HG03378 (cell line): ENCODE results near the gene BLOC1S3.

Experiments used
- ATAC-seq: cut with Tn5 transposase; IDR thresholded peaks from one replicate; pipeline ENCODE4 v1.9.1; 2021; ENCODE audit warnings: mild to moderate bottlenecking, moderate library complexity; ENCODE audit not compliant: unreplicated experiment

BLOC1S3 gene

GRCh38 chr19:45145270-45146189 lies 33.1 kb upstream of the BLOC1S3 start:
- no peak for ATAC-seq

DNA sequence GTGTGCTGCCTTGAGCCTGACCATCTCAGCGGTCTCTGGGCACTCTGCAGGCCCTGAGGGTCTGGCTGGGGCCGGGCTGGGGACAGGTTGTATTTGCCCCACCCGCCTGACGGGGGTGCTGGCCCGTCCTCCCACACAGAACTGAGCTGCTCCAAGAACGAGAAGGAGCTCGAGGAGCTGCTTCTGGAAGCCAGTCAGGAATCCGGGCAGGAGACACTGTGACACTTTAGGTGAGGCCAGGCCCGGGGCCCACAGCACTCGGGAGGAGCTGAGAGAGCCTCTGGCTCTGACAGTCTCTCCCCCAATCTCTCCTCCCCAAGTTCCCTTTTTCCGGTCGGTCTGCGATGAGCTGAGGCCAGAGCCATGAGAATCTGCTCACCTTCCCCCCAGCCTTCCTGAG lies 32.3 kb upstream of the BLOC1S3 start:
- no peak for ATAC-seq

DNA sequence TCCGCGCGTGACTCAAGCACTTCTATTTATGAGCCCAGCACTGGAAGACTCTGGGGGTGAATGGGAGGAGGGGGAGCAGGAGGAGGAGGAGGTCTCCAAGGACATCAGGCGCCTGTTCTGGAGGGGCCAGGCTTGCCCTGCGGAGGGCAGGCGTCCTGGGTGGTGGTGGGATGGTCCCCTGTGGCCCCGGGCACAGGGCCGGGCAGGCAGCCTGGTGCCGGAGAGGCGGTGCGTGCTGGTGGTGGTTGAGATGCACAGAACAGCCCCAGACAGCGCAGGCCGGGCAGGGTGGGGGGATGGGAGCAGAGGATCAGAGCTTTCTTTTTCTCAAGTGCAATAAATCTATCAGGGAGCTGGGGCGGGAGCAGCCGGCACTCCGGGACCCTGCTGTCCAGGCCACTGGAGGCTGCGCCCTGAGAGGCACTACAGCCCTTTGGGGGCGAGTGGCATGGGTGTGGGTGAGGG lies 31.8 kb upstream of the BLOC1S3 start:
- ATAC-seq = no peak

DNA sequence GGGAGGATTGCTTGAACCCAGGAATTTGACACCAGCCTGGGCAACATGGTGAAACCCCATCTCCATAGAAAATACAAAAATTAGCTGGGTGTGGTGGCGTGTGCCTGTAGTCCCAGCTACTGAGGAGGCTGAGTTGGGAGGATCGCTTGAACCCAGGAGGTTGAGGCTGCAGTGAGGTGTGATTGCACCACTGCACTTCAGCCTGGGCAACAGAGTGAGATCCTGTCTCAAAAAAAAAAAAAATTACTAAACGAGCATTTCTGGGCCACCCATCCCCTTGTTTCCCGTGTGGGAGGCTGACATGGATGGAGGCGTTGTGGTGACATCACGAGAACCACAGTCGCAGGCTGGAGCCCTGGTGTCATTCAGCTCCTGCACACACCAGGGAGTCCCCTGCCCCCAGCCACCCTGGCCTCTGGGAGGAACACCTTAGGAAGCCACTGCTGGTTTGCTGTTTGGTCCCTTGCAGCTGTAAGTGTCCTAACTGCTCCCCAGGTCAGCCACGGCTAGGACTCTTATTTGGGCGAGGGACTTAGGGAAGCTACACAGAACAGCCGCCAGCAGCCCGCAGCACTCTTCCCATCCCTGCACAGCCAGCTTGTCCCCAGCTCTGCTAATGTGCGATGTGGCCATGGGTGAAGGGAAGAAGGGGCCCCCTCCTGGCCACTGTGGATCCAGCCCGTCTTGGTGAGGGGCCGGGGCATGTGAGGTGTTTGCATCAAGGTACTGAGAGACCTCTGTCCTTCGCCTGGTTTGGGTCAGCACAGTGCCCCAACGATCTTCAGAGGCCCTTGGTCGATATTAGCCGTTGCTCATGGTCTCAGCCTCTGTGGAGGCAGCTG lies 30.5 kb upstream of the BLOC1S3 start:
- ATAC-seq = no peak

DNA sequence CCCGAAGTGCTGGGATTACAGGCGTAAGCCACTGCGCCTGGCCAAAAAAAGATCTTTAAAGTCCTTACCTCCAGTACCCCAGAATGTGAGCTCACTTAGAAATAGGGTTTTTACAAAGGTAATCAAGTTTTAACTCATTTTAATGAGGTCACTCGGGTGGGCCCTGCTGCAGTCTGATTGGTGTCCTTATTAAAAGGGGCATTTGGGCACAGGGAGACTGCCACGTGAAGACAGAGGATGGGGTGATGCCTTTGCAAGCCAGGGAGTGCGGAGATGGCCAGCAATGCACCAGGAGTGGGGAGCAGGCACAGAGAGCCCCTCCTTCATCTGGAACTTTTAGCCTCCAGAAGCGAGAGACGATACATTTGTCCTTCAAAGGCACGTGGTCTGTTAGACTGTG lies 29.5 kb upstream of the BLOC1S3 start:
- no peak for ATAC-seq

- ATAC-seq = no peak
Observed at GRCh38 chr19:45150180-45150579, 28.4 kb upstream of the BLOC1S3 start.

- ATAC-seq = no peak
Observed at GRCh38 chr19:45150751-45151281, 27.8 kb upstream of the BLOC1S3 start.

DNA sequence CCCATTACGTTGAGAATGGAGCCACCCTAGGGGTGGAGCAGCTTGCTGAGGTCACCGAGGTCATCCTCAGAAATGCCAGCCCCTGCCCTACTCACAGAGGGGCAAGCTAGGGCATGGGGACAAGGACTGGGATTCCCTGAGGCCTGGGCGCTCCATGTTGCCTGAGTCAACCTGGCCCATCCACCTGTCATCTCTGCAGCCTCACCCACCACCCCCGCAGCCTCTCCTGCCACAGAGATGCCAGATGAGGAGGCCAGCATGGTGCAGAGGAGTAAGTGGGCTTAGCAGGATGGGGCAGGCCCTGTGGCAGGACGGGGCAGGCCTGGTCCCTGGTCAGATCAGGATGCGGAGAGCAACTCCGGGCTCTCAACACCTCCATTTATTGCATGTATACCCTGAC lies 27.3 kb upstream of the BLOC1S3 start:
- no peak for ATAC-seq

DNA sequence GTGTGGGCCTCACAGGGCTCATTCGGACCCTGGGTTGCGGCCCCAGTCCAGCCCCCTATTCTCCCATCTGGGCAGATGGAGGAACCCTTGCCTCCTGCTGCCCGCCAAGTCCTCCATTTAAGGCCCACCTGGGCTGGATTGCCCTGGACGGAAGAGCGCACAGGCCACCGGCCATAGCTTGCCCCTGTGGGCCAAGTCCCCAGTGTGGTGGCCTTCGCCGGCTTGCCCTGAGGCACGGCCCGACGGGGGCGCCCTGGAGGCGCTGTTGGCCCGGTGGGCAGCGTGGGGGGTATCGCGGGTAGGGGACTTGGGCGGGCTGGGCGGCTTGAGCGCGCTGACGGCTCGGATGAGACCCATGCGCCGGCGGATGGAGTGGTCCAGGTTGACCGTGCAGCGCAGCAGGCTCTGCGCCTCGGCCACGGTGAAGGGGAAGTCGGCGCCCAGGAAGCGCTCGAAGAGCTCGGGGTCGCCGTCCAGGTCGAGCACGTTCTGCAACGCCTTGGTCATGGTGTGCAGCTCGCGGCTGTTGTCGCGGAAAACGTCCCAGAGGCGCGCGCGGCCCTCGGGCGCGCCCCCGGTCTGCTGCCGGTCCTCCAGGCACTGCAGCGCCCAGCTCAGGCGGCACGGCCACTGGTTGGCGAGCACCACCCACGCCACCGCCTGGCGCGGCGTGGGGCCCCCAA lies 26.6 kb upstream of the BLOC1S3 start:
- no peak for ATAC-seq

DNA sequence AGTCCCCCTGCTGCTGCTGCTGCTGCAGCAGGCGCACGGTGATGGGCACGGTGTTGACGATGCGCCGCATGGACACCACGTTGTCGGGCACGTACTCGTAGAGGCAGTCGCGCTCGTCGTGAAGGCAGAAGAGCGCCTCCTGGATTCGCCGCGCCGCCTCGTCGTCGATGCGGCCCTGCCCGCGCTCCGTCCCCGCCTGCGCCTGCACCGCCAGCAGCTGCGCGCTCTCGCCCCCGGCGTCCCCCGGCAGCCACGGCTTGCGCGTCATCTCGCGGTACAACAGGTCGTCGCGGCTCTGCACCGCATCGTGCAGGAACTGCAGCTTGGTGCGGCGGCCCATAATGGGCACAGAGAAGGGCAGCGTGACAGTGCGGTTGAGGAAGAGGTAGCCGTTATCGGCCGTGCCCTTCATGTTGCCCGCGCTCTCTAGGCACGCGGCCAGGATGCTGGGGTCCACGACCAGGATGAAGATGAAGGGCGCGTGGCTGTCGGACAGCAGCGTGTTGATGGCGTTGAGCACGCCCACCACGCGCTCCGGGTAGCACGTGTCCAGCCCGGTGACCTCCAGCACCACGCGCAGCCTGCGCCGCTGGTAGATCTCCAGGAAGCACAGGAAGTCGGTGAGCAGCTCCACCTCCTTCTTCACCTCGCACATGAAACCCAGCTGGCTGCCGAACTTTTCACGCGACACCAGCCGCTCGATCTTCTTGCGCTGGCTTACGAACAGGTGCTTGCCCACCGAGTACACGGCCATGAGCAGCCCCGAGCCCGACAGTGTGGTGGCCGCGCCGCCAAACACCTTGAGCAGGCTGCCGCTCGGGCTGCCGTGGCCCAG lies 25.9 kb upstream of the BLOC1S3 start:
- ATAC-seq = no peak

GRCh38 chr19:45153339-45154063 lies 25.1 kb upstream of the BLOC1S3 start:
- no peak for ATAC-seq

- ATAC-seq = no peak
Observed at GRCh38 chr19:45154064-45154827, 24.3 kb upstream of the BLOC1S3 start.

DNA sequence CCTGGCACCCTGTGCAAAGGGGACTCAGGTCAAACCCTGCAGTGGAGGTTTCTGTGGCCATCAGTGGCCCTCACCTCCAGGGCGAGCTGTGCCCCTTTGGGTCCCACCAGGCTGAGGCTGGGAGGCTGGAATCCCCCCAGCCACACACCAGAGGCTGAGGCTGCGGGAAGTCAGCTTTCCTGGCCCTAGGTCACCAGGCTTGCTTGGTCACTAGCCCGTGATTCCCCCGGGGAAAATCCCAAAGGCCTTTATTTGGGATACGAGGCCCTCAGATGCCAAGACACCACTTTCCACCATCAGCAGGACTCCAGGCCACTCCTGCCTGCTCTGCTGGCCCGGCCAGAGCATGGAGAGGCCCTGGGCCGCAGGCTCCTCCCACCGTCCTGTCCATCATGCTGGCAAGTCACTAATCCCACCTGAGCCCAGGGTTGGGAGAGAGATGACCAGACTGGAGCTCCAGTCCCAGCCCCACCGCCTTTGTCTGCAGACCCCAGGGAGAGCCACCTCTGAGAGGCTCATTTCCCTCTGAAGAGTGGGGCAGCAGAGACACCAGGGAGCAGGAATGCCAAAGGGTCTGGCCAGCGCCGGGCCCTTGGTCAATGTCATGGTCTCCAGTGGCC lies 22.5 kb upstream of the BLOC1S3 start:
- ATAC-seq = no peak

- ATAC-seq = no peak
Observed at GRCh38 chr19:45156751-45157150, 21.8 kb upstream of the BLOC1S3 start.

DNA sequence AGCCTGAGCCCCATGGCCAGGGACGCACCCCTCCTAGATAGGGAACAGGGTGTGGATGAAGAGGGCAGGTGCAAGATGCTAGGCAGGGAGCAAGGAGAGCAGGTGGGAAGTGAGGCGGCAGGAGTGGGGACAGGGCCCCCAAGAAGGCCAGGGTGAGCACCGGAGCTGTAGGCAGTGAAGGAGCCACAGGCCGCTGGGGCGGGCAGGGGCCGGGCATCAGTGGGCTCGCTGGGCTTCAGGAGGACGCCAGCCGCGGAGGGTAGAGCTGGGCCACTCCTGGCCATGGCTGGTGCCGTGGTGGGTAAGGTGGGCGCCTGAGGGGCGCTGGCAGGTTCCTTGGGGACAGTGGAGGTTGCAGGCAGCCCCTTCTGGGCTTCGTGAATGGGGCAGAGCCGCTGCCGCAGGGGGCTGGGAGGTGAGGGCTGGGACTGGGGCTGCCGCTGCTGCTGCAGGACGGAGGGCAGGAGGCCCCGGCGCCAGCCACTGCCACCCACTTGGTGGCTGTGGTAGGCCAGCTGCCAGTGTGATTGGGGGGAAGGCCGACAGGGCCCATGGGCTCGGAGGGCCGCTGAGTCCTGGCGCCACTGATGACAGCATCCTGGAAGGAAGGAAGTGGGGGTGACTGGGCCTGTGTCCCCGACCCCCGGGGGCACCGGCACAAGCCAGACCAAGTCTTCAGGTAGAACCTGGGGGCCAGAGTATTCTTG lies 19.9 kb upstream of the BLOC1S3 start:
- ATAC-seq = no peak

DNA sequence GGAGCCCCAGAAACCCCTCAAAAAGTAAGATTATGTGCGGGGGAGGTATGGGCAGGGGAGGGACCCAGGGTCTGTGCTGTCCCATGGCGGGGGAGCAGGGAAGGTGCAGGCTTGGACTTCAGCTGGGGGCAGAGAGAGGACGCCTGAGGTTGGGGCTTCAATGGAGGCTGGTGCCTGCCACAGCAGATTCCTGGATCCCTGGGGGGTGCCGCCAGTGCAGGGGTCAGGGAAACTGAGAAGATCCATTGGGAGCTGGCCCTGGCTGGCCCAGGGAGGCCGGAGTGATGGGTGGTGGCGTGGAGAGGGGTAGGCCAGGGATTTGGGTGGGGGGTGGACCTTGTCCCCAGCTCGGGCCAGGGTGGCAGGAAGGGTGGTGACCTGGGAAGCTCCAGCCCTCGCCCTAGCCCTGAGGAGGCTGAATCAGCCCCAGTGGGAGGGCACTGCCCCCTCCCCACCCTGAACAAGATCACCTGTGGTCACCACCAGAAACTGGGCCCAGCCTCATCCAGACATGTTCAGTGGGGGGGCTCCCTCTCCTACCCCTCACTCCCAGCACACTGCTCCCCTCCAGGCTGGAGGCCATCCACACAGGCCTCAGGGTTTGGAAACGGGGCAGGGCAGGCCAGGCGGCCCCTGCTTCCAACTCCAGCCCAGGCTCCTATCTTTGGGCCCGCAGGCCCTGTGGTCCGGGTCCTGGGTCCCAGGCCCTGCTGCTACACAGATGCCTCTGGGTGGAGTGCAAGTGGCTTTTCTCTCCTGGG lies 19.2 kb upstream of the BLOC1S3 start:
- no peak for ATAC-seq

- ATAC-seq = no peak
Observed at GRCh38 chr19:45159971-45160324, 18.6 kb upstream of the BLOC1S3 start.
